Fibroblast of lung (primary cell): ENCODE data around the gene MAST2.

Source experiments
- CTCF ChIP-seq, 2 donors: IDR thresholded peaks in 1 of 2; conservative IDR thresholded peaks in 1 of 2; 1 replicate in 1 of 2; 2 replicates in 1 of 2; pipeline ENCODE4 v1.5.1; 2011 to 2012; ENCODE audit warnings: low read length in 2 of 2, control low read depth in 1 of 2, inconsistent platforms in 1 of 2, low read depth in 1 of 2, mild to moderate bottlenecking in 1 of 2
- EZH2 ChIP-seq: IDR thresholded peaks from 2 replicates; pipeline ENCODE4 v1.5.1; 2012; ENCODE audit warnings: low read length, control low read depth, mild to moderate bottlenecking; ENCODE audit errors: missing control alignments

- no peak for TF ChIP-seq EZH2
- no peak for TF ChIP-seq CTCF (conservative IDR thresholded peaks at IDR 0.05 in 1 of 2, IDR thresholded peaks at IDR 0.05 in 1 of 2; ENCODE audit: low read depth in 1 of 2, low read length in 2 of 2)
Observed at GRCh38 chr1:45803299-45803780, at the start of gene MAST2.
